Measurements from ENCODE around the gene SCNN1G. TPM values are rescaled to one million over a fixed set of nuclear protein-coding genes. Genes with fewer than 3 reads are reported as not detected.

The SCNN1G gene
- not detected for total RNA-seq

GRCh38 chr16:23182679-23183542 lies at the start of gene SCNN1G:
Gene SCNN1G (plus strand): TSS chr16:23182745. CDS start chr16:23186272, 3,527 bp downstream.

GRCh38 chr16:23149267-23149992 lies 33.1 kb upstream of the SCNN1G start, which contains the start of gene USP31:
Gene USP31 (minus strand): TSS chr16:23149452. CDS start chr16:23149270, 182 bp downstream.

Other genes starting within 250 kb of the SCNN1G start
- 1 to 10 TPM; 8.3 to 8.6 TPM for gene USP31, start 33.3 kb upstream of the SCNN1G start, total RNA-seq
- not detected for gene SCNN1B, start 119.6 kb downstream of the SCNN1G start, total RNA-seq